ENCODE data around the gene TUBB1. TPM values are rescaled to one million over a fixed set of nuclear protein-coding genes. Genes with fewer than 3 reads are reported as not detected.

TUBB1 gene
- polyA plus RNA-seq, 1 experiment: not detected

- TF ChIP-seq, protein P1, sequence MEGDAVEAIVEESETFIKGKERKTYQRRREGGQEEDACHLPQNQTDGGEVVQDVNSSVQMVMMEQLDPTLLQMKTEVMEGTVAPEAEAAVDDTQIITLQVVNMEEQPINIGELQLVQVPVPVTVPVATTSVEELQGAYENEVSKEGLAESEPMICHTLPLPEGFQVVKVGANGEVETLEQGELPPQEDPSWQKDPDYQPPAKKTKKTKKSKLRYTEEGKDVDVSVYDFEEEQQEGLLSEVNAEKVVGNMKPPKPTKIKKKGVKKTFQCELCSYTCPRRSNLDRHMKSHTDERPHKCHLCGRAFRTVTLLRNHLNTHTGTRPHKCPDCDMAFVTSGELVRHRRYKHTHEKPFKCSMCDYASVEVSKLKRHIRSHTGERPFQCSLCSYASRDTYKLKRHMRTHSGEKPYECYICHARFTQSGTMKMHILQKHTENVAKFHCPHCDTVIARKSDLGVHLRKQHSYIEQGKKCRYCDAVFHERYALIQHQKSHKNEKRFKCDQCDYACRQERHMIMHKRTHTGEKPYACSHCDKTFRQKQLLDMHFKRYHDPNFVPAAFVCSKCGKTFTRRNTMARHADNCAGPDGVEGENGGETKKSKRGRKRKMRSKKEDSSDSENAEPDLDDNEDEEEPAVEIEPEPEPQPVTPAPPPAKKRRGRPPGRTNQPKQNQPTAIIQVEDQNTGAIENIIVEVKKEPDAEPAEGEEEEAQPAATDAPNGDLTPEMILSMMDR (IDR thresholded peaks at IDR 0.05; ENCODE audit: low read depth, low read length): no peak
- no peak for DNase-seq (ENCODE audit: low read depth, low spot score)
- ChIA-PET POLR2A (no interaction called here), CTCF (interaction anchor here (0.6 to 1.1 kb wide), 3 partner anchors 12 to 420 kb away, joined by 3 to 4 read pairs (median 4); no protein-coding TSS in a partner anchor)
- Histone ChIP-seq H3K27me3 (ENCODE audit: control insufficient read depth, insufficient read depth, low read length) (peaks cover 25% of the 10 kb centered on the region), H3K4me3 (ENCODE audit: low read depth, low read length) (no peak overlapping the region), H3K27ac (ENCODE audit: low read depth, low read length) (no peak overlapping the region), H3K9me3 (ENCODE audit: control insufficient read depth, insufficient read depth, low read length) (no peaks in the 10 kb centered on the region)
Observed at GRCh38 chr20:59075934-59076508, 56.8 kb downstream of the TUBB1 start.

Other genes with a start within 250 kb of the TUBB1 start
- gene GNAS-AS1, start 168.5 kb upstream of the TUBB1 start, polyA plus RNA-seq (2011; rRNA removed): 0.52 and 0.65 TPM in 2 replicates
- 765 and 1,181 TPM in 2 replicates for gene GNAS, start 166.7 kb upstream of the TUBB1 start, polyA plus RNA-seq (2011; rRNA removed)
- gene NELFCD, start 38.2 kb upstream of the TUBB1 start, polyA plus RNA-seq (2011; rRNA removed): 69.6 and 79.9 TPM in 2 replicates
- 141 and 156 TPM in 2 replicates for gene CTSZ, start 12.2 kb upstream of the TUBB1 start, polyA plus RNA-seq (2011; rRNA removed)
- 70.8 and 84.3 TPM in 2 replicates for gene ATP5F1E, start 12.9 kb downstream of the TUBB1 start, polyA plus RNA-seq (2011; rRNA removed)
- 51.7 and 58.2 TPM in 2 replicates for gene PRELID3B, start 23.4 kb downstream of the TUBB1 start, polyA plus RNA-seq (2011; rRNA removed)
- gene ZNF831, start 144.4 kb downstream of the TUBB1 start, polyA plus RNA-seq (2011; rRNA removed): not detected in 2 replicates